BJ (cell line): Measurements from ENCODE around the gene NUAK1. TPM values are rescaled to one million over a fixed set of nuclear protein-coding genes. Genes with fewer than 3 reads are reported as not detected.

Experiments
- CTCF ChIA-PET: fragments of 350-600 bp; formaldehyde crosslinking; extraction: SDS; loops from one replicate; lab custom pipeline; 2021; ENCODE audit warnings: antibody characterized with exemption, inconsistent platforms; lab: Yijun Ruan, JAX
- POLR2A ChIA-PET: fragments of 300-600 bp; sonication (Branson Sonifier 250); formaldehyde crosslinking; extraction: SDS; loops from one replicate; lab custom pipeline; 2021; ENCODE audit warnings: antibody characterized with exemption; lab: Charles Lee
- DNase-seq: peaks from one replicate; pipeline ENCODE4 v3.0.0-alpha.2; 2011; ENCODE audit warnings: low read depth
- H3K27me3 ChIP-seq: 2 replicates; pipeline ENCODE4 v1.6.0; 2011; ENCODE audit warnings: low read length; ENCODE audit not compliant: control insufficient read depth, insufficient read depth
- H3K36me3 ChIP-seq: 2 replicates; pipeline ENCODE4 v1.5.1; 2011; ENCODE audit warnings: low read length; ENCODE audit not compliant: control insufficient read depth, insufficient read depth
- H3K4me3 ChIP-seq: 2 replicates; pipeline ENCODE4 v1.5.1; 2011; ENCODE audit warnings: low read depth, mild to moderate bottlenecking, control low read depth, low read length
- CTCF ChIP-seq: IDR thresholded peaks from 2 replicates; pipeline ENCODE4 v1.5.1; 2011; ENCODE audit warnings: low read depth, mild to moderate bottlenecking, control low read depth, inconsistent platforms, low read length, moderate library complexity; ENCODE audit not compliant: insufficient read depth
- polyA plus RNA-seq: library from polyadenylated mRNA; depleted of rRNA; stranded (reverse); fragments of >200 nt; gene quantifications from 2 replicates; pipeline ENCODE4 v1.2.3, GENCODE V29; 2011

NUAK1 gene
- polyA plus RNA-seq, 1 experiment, result 37.0 TPM

- no peak for TF ChIP-seq CTCF
- no peak for DNase-seq
- Histone ChIP-seq H3K36me3 (no peaks in the 10 kb centered on the region), H3K4me3 (no peak overlapping the region), H3K27me3 (peaks cover 1% of the 10 kb centered on the region; the same call in 1 of the 2 replicates)
- POLR2A ChIA-PET, result no interaction called here
- CTCF ChIA-PET, result interaction anchor here (1.1 to 1.3 kb wide), 3 partner anchors 10 to 236 kb away, joined by 3 to 4 read pairs (median 3); no protein-coding TSS in a partner anchor
Observed at GRCh38 chr12:106160915-106161314, 22.2 kb upstream of the NUAK1 start.

GRCh38 chr12:106157802-106158201 lies 19.0 kb upstream of the NUAK1 start:
- DNase-seq, result no peak
- no peaks in the 10 kb centered on the region for H3K27me3 ChIP-seq
- ChIA-PET CTCF (interaction anchor here (1.4 to 2.4 kb wide), 2 partner anchors 9 to 40 kb away, joined by 3 to 20 read pairs; no protein-coding TSS in a partner anchor), POLR2A (no interaction called here)
- H3K4me3 ChIP-seq, result no peak overlapping the region
- no peak for TF ChIP-seq CTCF
- H3K36me3 ChIP-seq, result no peaks in the 10 kb centered on the region

- Histone ChIP-seq H3K36me3 (no peaks in the 10 kb centered on the region), H3K4me3 (no peak overlapping the region), H3K27me3 (no peaks in the 10 kb centered on the region)
- ChIA-PET POLR2A (no interaction called here), CTCF (interaction anchor here (1.5 kb wide), 1 partner anchor 12 kb away, joined by 5 read pairs; no protein-coding TSS in a partner anchor)
- no peak for DNase-seq
- TF ChIP-seq CTCF, result no peak
Observed at GRCh38 chr12:106154751-106155273, 16.1 kb upstream of the NUAK1 start.

- ChIA-PET CTCF (interaction anchor here (0.8 to 4.6 kb wide), 3 partner anchors 9 to 71 kb away, joined by 3 to 39 read pairs (median 5); partner anchors contain the start of gene NUAK1), POLR2A (no interaction called here)
- no peak for TF ChIP-seq CTCF
- H3K27me3 ChIP-seq, result no peaks in the 10 kb centered on the region
- DNase-seq, result no peak
- no peak overlapping the region for H3K4me3 ChIP-seq
- H3K36me3 ChIP-seq, result no peaks in the 10 kb centered on the region
Observed at GRCh38 chr12:106152334-106152733, 13.6 kb upstream of the NUAK1 start.

GRCh38 chr12:106150555-106150954 lies 11.8 kb upstream of the NUAK1 start:
- CTCF ChIA-PET, result interaction anchor here (0.9 to 4.6 kb wide), 4 partner anchors 12 to 146 kb away, joined by 3 to 39 read pairs (median 4); partner anchors contain the start of gene NUAK1
- DNase-seq, result no peak
- Histone ChIP-seq H3K36me3 (peaks cover 2% of the 10 kb centered on the region; the same call in 1 of the 2 replicates), H3K4me3 (no peak overlapping the region), H3K27me3 (no peaks in the 10 kb centered on the region)
- POLR2A ChIA-PET, result no interaction called here
- TF ChIP-seq CTCF, result no peak
